Ishikawa (cell line): ENCODE results near the gene HDAC9.

Experiments
- FOXM1 ChIP-seq: IDR thresholded peaks from 2 replicates; pipeline ENCODE4 v1.6.1; 2012; ENCODE audit warnings: low read depth, borderline replicate concordance
- RAD21 ChIP-seq: IDR thresholded peaks from 2 replicates; pipeline ENCODE4 v1.6.1; 2012; ENCODE audit warnings: low read depth
- TAF1 ChIP-seq: IDR thresholded peaks from 2 replicates; pipeline ENCODE4 v1.6.1; 2012; ENCODE audit warnings: low read depth, mild to moderate bottlenecking
- TCF12 ChIP-seq: IDR thresholded peaks from 2 replicates; pipeline ENCODE4 v1.6.1; 2012; ENCODE audit warnings: low read depth

- TF ChIP-seq TAF1 (no peak), TCF12 (no peak), RAD21 (no peak), FOXM1 (no peak)
Measured at GRCh38 chr7:18450019-18450418, 45.5 kb upstream of the HDAC9 start.
